IMR-90 (cell line): Measurements from ENCODE around the gene SLC22A15.

ENCODE experiments used
- CEBPB ChIP-seq: IDR thresholded peaks from 2 replicates; pipeline ENCODE4 v1.6.1; 2012; ENCODE audit warnings: low read depth, low read length, improper control_type of control experiment
- FOS ChIP-seq: fragments of 150-350 bp; IDR thresholded peaks from 2 replicates; pipeline ENCODE4 v1.6.1; 2016; ENCODE audit warnings: low read depth, low read length
- MXI1 ChIP-seq: IDR thresholded peaks from 2 replicates; pipeline ENCODE4 v1.6.1; 2012; ENCODE audit warnings: low read depth, mild to moderate bottlenecking, low read length, moderate library complexity, borderline replicate concordance
- NFE2L2 ChIP-seq: fragments of 150-350 bp; IDR thresholded peaks from 2 replicates; pipeline ENCODE4 v1.6.1; 2016; ENCODE audit warnings: low read depth, mild to moderate bottlenecking, low read length
- POLR2A ChIP-seq: IDR thresholded peaks from 2 replicates; pipeline ENCODE4 v1.6.1; 2012; ENCODE audit warnings: mild to moderate bottlenecking, low read depth, low read length
- RAD21 ChIP-seq: IDR thresholded peaks from 2 replicates; pipeline ENCODE4 v1.6.1; 2012; ENCODE audit warnings: low read length, improper control_type of control experiment
- RCOR1 ChIP-seq: IDR thresholded peaks from 2 replicates; pipeline ENCODE4 v1.6.1; 2012; ENCODE audit warnings: mild to moderate bottlenecking, low read length, improper control_type of control experiment; ENCODE audit not compliant: insufficient replicate concordance
- RFX5 ChIP-seq: IDR thresholded peaks from 2 replicates; pipeline ENCODE4 v1.8.0; 2012; ENCODE audit warnings: low read depth, mild to moderate bottlenecking, low read length, moderate library complexity
- SMC3 ChIP-seq: fragments of 150-350 bp; IDR thresholded peaks from 2 replicates; pipeline ENCODE4 v1.6.1; 2016; ENCODE audit warnings: low read depth, mild to moderate bottlenecking, antibody characterized with exemption, low read length, moderate library complexity
- TF ChIP-seq, protein P1 (sequence below): conservative IDR thresholded peaks from 2 replicates; pipeline ENCODE4 v1.5.1; 2012; ENCODE audit warnings: mild to moderate bottlenecking, low read depth, low read length, improper control_type of control experiment
- TF ChIP-seq, protein P2 (sequence below): fragments of 150-350 bp; IDR thresholded peaks from 2 replicates; pipeline ENCODE4 v1.6.1; 2017; ENCODE audit warnings: mild to moderate bottlenecking, antibody characterized with exemption, low read length, low read depth
- TF ChIP-seq, protein P3 (sequence below): fragments of 150-350 bp; IDR thresholded peaks from 2 replicates; pipeline ENCODE4 v1.6.1; 2016; ENCODE audit warnings: low read depth, mild to moderate bottlenecking, low read length, moderate library complexity, borderline replicate concordance

DNA sequence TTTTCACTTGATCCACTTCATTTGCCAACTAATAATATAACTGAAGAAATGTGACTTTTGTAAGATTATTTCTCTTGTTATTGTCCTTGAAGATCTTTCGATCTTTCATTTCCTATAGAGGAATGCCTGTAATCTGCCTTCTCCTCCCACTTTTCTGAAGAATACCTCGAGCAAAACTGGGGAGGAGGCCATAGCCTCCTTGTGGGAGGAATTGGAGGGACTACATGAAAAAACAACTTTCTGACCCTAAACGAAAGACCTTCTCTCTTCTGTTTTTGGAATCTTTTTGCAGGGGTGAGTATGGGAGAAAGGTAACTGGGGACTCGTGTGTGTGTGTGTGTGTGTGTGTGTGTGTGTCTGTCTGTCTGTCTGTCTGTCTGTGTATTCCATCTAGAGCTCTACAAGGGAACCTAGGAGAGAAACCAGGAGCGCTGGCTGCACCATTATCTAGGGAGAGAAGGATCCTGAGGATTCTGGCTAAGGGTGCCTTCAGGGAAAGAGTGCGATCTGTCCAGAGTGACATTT lies 102.4 kb downstream of the SLC22A15 start:
- TF ChIP-seq, protein P1, sequence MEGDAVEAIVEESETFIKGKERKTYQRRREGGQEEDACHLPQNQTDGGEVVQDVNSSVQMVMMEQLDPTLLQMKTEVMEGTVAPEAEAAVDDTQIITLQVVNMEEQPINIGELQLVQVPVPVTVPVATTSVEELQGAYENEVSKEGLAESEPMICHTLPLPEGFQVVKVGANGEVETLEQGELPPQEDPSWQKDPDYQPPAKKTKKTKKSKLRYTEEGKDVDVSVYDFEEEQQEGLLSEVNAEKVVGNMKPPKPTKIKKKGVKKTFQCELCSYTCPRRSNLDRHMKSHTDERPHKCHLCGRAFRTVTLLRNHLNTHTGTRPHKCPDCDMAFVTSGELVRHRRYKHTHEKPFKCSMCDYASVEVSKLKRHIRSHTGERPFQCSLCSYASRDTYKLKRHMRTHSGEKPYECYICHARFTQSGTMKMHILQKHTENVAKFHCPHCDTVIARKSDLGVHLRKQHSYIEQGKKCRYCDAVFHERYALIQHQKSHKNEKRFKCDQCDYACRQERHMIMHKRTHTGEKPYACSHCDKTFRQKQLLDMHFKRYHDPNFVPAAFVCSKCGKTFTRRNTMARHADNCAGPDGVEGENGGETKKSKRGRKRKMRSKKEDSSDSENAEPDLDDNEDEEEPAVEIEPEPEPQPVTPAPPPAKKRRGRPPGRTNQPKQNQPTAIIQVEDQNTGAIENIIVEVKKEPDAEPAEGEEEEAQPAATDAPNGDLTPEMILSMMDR = no peak
- TF ChIP-seq, protein P2, sequence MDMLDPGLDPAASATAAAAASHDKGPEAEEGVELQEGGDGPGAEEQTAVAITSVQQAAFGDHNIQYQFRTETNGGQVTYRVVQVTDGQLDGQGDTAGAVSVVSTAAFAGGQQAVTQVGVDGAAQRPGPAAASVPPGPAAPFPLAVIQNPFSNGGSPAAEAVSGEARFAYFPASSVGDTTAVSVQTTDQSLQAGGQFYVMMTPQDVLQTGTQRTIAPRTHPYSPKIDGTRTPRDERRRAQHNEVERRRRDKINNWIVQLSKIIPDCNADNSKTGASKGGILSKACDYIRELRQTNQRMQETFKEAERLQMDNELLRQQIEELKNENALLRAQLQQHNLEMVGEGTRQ = no peak
- TF ChIP-seq POLR2A (no peak), RAD21 (no peak), CEBPB (no peak), MXI1 (no peak), SMC3 (no peak), FOS (no peak), NFE2L2 (no peak), RCOR1 (no peak), RFX5 (no peak)
- TF ChIP-seq, protein P3, sequence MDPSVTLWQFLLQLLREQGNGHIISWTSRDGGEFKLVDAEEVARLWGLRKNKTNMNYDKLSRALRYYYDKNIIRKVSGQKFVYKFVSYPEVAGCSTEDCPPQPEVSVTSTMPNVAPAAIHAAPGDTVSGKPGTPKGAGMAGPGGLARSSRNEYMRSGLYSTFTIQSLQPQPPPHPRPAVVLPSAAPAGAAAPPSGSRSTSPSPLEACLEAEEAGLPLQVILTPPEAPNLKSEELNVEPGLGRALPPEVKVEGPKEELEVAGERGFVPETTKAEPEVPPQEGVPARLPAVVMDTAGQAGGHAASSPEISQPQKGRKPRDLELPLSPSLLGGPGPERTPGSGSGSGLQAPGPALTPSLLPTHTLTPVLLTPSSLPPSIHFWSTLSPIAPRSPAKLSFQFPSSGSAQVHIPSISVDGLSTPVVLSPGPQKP = no peak
